ENCODE results near the gene ITGB7.

ITGB7 gene, protein sequence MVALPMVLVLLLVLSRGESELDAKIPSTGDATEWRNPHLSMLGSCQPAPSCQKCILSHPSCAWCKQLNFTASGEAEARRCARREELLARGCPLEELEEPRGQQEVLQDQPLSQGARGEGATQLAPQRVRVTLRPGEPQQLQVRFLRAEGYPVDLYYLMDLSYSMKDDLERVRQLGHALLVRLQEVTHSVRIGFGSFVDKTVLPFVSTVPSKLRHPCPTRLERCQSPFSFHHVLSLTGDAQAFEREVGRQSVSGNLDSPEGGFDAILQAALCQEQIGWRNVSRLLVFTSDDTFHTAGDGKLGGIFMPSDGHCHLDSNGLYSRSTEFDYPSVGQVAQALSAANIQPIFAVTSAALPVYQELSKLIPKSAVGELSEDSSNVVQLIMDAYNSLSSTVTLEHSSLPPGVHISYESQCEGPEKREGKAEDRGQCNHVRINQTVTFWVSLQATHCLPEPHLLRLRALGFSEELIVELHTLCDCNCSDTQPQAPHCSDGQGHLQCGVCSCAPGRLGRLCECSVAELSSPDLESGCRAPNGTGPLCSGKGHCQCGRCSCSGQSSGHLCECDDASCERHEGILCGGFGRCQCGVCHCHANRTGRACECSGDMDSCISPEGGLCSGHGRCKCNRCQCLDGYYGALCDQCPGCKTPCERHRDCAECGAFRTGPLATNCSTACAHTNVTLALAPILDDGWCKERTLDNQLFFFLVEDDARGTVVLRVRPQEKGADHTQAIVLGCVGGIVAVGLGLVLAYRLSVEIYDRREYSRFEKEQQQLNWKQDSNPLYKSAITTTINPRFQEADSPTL

DNA sequence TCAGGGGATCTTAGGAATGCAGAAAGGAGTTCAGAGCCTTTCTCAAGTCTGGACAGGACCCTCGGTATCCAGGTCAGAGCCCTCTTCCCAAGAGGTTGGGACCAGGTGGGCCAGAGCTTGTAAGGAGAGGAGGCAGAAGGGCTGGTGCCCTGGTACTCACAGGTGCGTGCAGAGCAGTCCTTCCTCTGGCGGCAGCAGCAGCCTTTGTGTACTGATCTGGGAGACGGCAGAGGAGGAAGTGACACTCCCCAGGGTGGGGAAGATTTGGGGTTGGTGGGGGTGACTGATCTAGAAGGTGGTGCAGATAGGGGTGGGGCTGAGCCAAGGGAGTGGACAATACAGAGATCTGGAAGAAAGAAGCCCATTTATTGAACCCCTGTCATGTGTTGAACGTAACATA is at the start of gene ITGB7:
ITGB7 (minus strand) TSS at position 210 of the 400 bp plus-strand sequence. CDS start 6,808 bp downstream, outside the sequence.
- peak; percentile 85 for DNase-seq

DNA sequence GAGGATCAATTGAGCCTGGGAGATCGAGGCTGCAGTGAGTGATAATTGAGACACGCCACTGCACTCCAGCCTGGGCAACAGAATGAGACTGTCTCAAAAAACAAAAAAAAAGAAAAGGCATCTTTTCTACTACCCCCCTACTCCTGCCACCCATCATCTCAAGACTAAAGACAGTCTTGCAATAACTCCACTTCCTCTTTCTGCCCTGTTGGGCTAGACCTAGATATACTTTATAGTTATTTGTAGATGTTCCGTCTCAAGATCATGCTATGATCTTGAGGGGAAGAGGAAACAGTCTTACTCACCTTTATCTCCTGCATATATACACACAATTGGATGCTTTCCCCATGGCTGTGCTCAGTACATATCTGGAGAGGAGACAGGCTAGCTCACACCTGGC is 48.9 kb upstream of the ITGB7 start:
- no peak for DNase-seq

DNA sequence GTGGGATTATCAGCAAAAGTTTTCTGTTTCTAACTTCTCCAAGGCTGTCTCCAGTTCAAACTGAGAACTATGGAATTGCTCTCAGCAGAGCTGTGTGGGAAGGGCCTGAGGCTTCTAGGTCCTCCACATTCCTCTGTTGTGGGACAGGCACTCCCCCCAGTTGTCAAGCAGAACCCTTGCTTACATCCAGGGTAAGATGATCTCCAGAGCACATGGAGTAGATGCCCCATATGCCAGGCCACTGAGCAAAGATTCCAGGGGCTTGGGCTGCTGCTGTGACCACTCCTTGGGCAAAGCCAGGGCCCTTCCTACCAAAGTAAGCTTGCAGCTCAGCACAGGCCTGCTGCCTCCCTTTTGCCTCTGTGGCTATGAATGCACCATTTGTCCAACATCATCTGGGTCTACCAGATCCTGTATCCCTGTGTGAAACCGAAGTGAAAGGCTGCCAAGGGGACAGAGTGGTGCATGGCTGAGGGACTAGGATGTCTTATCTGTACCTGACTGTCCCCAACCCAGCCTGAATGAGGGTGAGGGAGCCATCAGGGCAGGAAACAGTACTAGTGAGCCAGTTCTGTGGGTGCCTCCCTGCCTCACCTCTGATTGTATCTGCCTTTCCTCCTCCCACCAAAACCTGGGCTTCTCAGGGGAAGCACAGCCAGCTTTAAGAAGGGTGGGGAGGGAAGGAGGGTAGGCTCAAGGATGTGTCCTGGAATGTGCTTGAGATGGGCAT is 47.9 kb upstream of the ITGB7 start:
- no peak for DNase-seq

DNA sequence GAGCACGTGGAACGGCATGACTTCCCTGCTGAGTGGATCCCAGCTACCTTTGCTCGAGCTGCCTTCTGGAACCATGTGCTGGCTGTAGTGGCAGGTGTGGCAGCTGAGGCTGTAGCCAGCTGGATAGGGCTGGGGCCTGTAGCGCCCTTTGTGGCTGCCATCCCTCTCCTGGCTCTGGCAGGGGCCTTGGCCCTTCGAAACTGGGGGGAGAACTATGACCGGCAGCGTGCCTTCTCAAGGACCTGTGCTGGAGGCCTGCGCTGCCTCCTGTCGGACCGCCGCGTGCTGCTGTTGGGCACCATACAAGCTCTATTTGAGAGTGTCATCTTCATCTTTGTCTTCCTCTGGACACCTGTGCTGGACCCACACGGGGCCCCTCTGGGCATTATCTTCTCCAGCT is 46.2 kb upstream of the ITGB7 start:
- DNase-seq = no peak

DNA sequence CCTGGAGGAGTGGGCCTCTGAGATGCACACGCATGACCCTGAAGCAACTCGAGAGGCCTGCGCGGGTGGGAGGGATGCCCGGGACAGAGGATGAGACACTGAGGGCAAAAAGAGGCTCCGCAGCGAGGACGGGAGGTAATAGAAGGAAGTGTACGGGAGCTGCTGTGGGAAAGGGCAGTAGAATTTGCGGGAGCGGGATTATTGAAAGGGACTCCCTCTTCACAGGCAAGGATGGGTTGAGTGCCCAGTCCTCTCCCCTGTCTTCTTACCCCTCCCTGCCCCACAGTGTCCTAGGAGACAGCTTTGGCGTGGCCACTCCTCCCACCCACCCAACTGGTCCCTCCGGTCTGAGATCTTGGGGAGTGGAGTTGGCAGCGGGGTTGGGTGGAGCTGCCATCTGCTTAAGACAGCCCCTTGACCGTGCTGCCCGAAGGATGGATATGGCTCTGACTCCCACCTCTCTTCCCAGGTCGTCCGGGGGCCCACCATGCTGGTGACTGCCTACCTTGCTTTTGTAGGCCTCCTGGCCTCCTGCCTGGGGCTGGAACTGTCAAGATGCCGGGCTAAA is 45.4 kb upstream of the ITGB7 start:
- DNase-seq = no peak

DNA sequence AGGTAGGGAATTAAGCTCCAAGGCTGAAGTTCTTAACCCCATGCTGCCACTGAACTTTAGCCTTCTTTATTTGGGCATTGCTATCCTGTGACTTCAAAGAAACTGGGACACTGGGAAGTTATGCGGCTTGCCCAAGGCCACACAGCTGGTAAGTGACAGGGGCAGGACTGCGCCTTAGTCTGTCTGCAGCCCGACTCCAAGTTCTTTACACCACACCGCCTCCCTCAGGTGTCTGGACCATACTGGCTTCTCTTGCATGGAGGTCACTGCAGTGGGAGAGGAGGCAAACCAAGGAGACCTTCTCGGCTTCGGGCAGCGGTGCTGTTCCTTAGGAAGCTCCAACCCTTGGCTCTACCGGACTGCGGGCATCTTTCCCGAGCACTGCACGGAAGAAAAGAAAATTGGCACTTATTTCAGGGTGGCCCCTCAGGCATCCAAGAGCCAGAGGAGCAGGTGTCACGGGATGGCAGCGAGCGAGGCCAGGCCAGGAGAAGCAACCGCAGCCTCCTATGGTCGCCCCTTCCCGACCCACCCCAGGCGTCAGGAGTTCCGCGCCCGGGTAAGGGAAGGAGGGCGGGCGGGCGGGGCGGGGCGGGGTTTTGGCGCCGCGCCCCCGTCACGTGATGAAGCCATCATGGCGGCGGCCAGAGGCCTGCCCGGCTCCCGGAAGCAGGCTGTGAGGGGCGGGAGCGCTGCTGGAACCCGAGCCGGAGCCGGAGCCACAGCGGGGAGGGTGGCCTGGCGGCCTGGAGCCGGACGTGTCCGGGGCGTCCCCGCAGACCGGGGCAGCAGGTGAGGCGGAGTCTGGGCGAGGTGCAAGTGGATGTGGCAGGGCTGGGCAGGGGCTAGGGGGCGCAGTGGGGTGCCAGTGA is 44.7 kb upstream of the ITGB7 start:
- peak; percentile 70 for DNase-seq

DNA sequence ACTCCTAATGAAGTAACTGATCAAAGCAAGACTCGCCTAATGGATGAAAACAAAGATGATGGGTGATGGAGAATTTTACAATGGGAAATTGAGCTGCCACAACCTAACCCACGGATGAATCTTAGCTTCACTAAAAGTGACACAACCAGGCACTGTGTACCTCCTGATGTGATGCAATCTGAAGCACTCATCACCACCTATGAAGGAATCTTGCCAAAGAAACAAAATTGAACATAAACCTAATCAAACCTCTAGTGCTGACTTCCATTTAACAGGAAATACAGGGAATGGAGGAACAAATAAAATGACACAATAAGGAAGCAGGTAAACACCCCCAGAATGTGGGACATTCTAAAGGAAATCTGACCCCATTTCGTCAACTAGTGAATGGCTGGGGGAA is 38.2 kb upstream of the ITGB7 start:
- no peak for DNase-seq

DNA sequence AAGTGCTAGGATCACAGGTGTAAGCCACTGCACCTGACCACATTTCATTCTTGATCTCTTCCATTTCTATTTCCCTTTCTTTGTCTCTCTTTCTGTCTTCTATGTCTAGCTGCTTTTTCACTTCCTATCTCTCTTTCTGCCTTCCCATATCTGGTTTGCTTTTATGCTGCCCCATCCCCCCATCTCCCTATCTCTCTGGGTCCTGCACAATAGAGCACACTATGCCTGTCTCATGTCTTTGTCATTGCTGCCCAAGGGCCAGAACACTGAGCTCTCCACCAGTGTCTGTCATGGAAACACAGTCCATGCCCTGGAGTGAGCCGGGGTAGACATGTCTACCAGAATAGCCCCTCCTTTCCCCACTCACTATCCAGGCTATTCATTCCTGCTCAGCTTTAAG is 37.3 kb upstream of the ITGB7 start:
- DNase-seq = no peak

DNA sequence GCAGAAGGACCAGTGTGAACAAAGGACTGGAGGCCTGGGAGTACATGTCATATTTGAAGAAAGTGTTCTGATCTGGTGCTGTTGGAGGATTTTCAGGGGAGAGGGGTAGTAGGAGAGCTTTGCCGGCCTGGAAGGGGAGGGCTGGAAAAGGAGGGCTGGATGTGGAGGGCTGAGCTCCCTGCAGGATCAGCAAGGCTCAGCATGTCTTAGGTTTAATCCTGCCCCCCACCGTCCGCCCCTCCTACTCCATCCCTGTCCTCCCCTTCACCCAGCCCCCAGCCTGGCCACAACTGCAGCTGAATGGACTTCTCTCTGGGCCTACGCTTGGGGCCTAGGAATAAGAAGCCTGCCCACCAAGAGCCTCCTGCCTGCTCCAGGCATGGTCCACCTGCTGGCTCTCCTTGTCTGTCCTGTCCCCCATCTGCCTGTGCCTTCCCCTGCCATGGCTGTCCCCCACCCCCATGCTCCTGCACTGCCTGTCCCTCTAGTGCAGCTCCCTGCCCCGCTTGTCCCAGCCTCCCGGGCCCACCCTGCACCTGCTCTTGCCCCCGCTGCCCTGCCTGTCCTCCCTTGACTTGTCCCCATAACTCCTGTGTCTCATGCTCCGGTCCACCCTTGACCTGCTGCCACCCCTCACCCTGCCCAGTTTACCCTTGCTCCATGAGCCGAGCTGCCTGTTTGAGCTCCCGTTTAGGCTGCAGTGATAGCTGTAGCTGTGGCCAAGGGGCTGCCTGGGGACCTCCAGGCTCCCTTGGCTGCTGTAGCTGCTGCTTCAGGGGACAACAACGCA is 34.8 kb upstream of the ITGB7 start:
- DNase-seq = no peak

DNA sequence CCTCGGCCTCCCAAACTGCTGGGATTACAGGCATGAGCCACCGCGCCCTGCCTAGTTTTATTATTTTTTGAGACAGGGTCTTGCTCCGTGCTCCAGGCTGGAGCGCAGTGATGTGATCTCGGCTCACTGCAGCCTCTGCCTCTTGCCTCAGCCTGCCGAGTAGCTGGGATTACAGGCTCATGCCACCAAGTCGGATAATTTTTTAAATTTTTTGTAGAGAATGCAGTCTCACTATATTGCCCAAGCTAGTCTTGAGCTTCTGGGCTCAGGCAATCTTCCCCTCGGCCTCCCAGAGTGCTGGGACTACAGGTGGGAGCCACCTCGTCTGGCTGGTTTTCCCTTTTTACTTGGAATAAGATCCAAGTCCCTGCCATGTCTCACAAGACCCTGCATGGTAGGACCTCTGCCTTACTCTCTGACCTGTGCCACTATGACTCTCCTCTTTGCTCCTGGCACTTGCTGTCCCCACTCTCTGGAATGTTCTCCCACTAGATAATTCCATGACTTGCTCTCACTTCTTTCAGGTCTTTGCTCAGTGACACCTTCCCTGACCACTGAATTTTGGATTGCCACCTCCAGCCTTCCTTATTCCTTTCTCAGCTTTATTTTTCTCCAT is 32.7 kb upstream of the ITGB7 start:
- DNase-seq = no peak

DNA sequence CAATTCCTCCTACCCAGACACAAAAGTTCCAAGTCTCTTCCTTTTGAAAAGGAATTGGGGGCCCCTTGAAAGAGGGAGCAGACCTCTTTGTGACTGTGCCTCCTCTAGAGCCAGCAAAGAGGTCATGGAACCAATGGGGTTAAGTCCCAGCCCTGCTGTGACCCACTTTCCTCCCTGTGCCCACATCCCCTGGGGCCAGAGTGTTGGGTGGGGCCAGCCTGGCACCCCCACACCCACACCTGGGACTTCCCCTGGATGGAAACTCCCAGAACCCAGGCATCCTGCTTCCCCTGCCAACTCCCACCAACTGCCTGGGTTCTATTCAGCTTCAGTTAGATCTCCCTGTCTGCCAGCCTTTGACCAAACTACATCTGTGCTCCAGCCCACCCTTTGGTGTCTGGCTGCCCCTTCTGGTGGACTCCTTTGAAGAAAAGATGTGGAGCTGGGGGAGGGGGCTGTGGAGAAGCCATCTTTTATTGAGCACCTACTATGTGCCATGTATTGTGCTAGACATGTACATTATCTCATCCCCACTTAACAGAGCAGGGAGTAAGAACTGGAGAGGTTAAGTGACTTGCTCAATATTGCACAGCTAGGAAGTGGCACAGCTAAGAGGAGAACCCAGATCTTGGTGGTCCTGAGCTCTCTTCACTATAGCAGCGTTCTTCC is 29.5 kb upstream of the ITGB7 start:
- peak; percentile 49 for DNase-seq

DNA sequence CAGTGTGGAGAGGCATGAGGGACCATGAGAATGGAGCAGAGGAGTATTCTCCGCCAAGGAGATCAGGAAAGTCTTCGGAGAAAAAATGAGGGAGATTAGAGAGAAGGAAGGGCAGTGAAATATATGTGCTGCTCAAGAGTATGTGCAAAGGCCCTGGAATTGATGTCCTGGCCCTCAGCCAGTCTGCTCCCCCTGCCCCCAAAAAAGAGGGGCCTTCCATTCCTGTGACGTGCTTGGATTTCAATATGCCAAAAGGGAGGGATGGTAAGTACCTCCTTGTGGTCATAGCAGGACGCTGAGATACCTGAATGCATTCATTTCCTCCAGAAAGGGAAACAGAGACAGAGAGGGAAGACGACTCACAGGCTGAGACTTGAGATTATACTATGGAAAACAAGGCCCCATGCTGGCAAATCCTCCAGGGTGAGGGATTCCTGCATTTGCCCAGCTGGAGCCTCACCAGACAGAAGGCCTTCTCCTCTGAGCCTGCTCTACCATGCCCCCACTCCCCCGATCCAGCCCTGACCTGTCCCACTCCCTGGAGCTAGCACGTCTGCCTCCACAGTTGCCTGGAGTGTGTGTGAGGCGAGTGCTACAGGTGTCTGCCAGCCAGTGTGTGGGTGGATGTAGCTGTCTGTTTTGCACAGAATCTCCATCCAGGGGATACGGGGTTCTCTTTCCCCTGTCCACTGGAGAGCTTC is 28.8 kb upstream of the ITGB7 start:
- no peak for DNase-seq

DNA sequence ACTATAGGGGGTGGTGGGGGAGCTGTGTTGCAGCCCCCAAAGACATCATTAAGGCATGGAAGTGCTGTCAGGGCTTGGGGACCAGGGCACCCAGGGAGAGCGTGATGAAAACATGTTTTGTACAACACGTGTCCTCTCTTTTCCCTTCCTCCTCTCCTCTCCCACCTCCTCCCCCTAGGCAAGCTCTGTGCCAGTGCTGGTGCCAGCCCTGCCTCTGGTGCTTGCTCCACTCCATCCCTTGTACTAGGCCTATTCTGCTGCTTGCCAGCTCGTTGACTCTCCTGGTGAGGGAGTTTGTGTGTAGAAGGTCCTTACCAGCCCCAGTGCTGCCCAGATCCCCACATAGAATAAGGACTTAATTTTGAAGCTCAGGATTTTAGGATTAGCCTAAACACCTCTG is 28.1 kb upstream of the ITGB7 start:
- no peak for DNase-seq

DNA sequence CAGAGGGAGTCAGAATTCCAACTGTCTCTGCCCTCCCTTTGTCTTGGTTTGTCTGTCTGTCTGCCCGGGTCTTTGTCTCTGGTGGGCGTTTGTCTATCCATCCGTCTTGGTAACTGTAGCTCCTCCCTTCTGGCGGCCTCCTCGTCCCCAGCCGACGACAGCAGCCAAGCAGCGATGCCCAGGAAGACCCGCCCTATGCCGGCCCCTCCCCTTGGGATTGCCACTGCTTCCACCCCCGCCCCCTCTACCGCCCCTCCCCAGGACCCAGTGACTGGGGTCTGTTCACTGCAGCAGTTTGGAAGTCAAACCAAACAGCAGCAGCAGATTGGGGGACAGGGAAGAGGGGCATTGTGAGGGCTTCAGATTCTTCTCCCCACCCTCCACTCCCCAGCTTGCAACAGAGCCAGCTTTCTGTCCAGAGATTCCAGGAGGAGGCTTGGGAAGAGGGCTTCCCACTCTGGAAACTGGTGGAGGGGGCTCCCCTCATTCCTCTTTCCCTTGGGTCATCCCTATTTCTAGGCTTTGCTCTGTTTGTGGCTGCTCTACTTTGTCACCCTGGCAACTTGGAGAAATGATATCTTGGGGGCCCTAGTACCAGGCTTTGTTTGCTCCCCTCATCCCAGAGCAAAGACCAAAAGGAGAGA is 27.3 kb upstream of the ITGB7 start:
- DNase-seq = no peak

DNA sequence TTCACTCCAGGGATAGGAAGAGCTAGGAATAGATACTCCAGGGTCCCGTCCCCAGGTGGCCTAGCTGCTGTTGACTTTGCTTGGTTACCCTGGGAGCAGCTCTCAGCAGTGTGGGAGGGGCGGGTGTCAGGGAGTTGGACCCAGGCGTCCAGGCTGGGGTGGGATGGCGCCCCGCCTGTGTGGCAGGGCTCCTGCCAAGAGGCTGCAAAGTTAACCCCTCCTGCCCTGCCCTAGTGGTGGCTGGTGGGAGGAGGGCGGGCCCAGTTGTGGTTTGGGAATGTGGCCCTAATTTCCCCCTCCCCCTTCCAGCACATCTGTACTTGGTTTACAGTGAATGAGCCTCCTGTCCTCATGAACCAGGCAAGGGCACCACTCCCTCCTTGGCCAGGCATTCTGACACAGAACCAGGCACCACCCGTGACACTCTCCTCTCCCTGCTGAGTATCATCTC is 26.6 kb upstream of the ITGB7 start:
- DNase-seq = no peak

DNA sequence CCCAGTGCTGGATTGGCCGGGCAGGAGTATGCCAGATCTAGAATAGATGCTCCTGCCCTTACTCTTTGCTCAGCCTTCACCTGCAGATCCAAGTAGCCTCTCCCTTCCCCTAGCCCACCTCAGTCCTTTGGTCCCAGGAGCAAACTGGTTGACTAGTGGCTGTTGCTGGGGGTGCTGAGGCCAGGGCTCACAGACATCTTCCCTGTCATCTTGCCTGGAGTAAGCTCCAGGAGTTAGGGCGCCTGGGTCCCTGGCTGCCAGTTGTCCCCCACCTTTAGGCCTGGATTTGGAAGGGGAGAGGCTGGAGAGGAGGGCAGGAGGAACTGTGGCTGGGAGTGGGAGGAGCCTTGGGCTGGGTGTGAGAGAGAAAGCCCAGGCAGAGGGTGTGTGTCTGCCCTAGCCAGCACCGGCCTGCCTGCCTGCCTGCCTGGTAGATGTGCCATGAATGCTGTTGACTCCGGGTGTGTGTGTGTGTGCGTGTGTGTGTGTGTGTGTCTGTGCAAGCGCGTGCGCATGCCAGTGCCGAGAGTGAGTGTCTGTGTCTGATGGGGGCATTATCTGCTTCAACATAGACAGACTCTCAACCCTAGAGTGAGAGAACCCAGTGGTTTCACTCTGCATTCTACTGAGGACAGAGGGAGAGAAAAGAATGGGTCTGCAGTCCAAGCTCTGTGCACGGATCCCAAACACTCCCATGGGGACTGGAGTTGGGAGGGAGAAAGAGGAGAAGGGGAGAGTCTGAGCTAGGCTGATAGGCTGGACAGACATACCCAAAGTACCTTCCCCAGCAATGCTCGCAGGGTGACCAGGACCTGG is 25.8 kb upstream of the ITGB7 start:
- peak; percentile 42 for DNase-seq

DNA sequence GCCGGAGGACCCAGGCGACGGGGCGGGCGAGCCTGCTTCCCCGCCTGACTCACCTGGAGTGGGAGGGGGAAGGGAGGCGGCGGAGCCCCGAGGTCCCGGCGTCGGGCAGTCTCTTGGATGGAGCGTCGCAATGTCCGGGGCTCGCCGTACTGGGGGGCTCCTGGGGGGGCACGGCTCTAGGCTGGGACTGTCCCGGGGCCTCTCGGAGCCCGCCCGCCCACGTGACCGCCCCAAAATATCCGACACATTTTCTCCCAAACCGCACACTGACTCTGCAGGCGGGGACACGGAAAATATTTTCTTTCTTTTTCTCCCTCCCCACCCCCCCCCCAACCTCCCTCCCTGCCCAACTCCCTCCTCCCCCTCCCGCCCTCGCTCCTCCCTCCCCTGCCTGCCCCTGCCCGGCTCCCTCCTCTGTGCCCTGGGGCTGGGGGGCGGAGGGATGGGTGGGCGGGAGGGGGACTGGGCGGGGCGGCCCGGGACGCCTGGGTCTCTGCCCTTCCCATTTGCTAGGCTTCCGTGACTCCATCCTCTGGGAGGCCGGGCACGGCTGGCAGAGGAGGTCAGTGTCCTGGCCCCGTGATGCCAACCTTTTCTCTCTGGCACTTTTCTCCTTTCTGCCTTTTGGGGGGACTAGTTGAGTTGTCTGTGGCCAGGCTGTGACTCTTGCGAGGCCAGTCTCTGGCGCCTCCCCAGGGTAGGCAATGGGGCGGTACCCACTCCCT is 25.0 kb upstream of the ITGB7 start, which contains the start of gene RARG:
RARG (minus strand) TSS at position 289 of the 725 bp plus-strand sequence. CDS start 4,664 bp downstream, outside the sequence.
- peak; percentile 55 for DNase-seq

DNA sequence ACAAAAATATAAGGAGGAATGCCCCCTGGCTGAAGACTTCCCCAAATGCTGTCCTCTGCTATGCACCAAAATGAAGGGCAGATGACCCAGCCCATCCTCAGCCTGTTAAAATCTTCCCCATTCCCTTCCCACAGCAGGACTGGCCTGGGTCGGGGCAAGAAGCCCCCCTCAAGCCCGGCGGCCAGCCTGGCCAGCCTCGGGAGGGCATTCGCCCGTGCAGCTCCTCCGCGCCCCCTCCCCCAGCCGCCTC is 24.5 kb upstream of the ITGB7 start:
- DNase-seq = no peak

Measured in activated CD4-positive, alpha-beta T cell treated with anti-CD3 and anti-CD28 coated beads, Interleukin-2, amount 50 U/mL, for 16 hours (primary cell).